ENCODE measurements around the gene KCNJ10.

Gene KCNJ10

GRCh38 chr1:159955456-159955855 is 114.5 kb downstream of the KCNJ10 start:
- DNase-seq = no peak

- DNase-seq = no peak
These were observed 116.1 kb downstream of the KCNJ10 start, which contains the start of gene SLAMF9 for GRCh38 chr1:159953536-159954515. TSS of gene SLAMF9 (minus strand) at chr1:159954237. CDS start at chr1:159954137, 100 bp downstream.

- DNase-seq = no peak
These were observed 117.0 kb downstream of the KCNJ10 start for GRCh38 chr1:159952932-159953331.

GRCh38 chr1:159951551-159951950 is 118.4 kb downstream of the KCNJ10 start:
- no peak for DNase-seq

- no peak for DNase-seq
These were observed 118.9 kb downstream of the KCNJ10 start for GRCh38 chr1:159951016-159951415.

- no peak for DNase-seq
These were observed 120.0 kb downstream of the KCNJ10 start for GRCh38 chr1:159949981-159950381.

- DNase-seq = no peak
These were observed 120.8 kb downstream of the KCNJ10 start for GRCh38 chr1:159949123-159949522.

All from NCI-H345 (cell line).